ENCODE results near the gene KRT74.

Gene KRT74

DNA sequence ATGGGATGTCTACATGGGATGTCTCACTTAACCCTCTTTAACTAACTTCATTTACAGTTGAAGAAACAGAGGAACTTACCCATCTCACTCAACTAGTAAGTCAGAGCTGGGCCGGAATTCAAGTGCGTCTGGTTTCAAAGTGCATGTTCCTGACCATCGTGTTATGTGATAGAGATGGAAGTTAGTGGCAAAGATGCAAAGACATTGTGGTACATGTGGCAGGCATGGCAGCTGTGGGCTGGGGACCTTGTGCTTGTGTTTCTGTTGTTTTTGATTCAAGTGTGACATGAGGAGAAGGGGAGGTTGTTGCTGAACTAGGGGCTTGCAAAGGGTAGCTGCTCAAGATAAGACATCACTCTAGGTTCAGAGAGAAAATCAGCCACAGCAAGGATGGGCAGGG lies 2.3 kb upstream of the KRT74 start:
- Histone ChIP-seq H3K27ac (ENCODE audit: low read length) (no peak overlapping the region), H3K9me3 (ENCODE audit: insufficient read depth, low read length, severe bottlenecking) (no peaks in the 10 kb centered on the region), H3K4me3 (ENCODE audit: low read depth in 1 of 2, low read length in 2 of 2) (no peak overlapping the region), H3K4me1 (ENCODE audit: insufficient read depth, low read length) (no peaks in the 10 kb centered on the region), H3K36me3 (ENCODE audit: insufficient read depth, low read length) (no peaks in the 10 kb centered on the region), H3K27me3 (ENCODE audit: insufficient read depth, low read length, poor library complexity) (peaks cover 22% of the 10 kb centered on the region), H4K20me1 (ENCODE audit: insufficient read depth, low read length) (0 out of 2 replicates have a peak, but pooled peaks cover 4% of the 10 kb centered on the region), H3K4me2 (ENCODE audit: insufficient read depth, low read length) (no peak overlapping the region), H2AFZ (ENCODE audit: low read depth, low read length) (no peak overlapping the region), H3K79me2 (ENCODE audit: insufficient read depth, low read length) (no peaks in the 10 kb centered on the region), H3K9ac (ENCODE audit: low read depth, low read length) (no peak overlapping the region)
- TF ChIP-seq EZH2 (IDR thresholded peaks at IDR 0.05; ENCODE audit: borderline replicate concordance, low read depth, low read length, severe bottlenecking): no peak
- TF ChIP-seq, protein P1, sequence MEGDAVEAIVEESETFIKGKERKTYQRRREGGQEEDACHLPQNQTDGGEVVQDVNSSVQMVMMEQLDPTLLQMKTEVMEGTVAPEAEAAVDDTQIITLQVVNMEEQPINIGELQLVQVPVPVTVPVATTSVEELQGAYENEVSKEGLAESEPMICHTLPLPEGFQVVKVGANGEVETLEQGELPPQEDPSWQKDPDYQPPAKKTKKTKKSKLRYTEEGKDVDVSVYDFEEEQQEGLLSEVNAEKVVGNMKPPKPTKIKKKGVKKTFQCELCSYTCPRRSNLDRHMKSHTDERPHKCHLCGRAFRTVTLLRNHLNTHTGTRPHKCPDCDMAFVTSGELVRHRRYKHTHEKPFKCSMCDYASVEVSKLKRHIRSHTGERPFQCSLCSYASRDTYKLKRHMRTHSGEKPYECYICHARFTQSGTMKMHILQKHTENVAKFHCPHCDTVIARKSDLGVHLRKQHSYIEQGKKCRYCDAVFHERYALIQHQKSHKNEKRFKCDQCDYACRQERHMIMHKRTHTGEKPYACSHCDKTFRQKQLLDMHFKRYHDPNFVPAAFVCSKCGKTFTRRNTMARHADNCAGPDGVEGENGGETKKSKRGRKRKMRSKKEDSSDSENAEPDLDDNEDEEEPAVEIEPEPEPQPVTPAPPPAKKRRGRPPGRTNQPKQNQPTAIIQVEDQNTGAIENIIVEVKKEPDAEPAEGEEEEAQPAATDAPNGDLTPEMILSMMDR (IDR thresholded peaks at IDR 0.05; ENCODE audit: borderline replicate concordance, extremely low read depth, low read length, poor library complexity, severe bottlenecking): no peak
- ATAC-seq (ENCODE audit: insufficient read depth, low read depth) (no peak), DNase-seq (no peak)

DNA sequence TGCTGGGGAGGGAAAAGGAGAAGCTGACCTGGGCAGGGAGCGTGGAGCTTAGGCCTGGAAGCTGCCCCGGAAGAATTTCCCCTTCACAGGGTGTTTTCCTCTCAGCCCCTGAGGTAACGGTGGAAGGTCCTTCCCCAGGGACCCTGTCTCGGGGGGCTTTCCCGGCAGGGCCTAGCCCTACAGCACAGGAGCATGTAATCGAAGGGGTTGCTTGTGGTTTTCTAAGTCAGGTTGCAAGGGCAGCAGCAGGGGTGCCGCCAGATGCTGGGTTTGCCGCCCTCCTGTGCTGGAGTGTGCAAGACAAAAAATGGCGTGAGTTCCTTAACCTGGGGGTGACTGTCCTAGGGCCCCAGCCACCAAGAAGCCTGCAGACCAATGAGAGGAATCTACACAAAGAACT lies 1.6 kb upstream of the KRT74 start:
- Histone ChIP-seq H3K9me3 (ENCODE audit: insufficient read depth, low read length, severe bottlenecking) (no peaks in the 10 kb centered on the region), H3K4me1 (ENCODE audit: insufficient read depth, low read length) (no peaks in the 10 kb centered on the region), H3K9ac (ENCODE audit: low read depth, low read length) (no peak overlapping the region), H3K79me2 (ENCODE audit: insufficient read depth, low read length) (no peaks in the 10 kb centered on the region), H3K27me3 (ENCODE audit: insufficient read depth, low read length, poor library complexity) (peaks cover 22% of the 10 kb centered on the region), H2AFZ (ENCODE audit: low read depth, low read length) (no peak overlapping the region), H3K36me3 (ENCODE audit: insufficient read depth, low read length) (no peaks in the 10 kb centered on the region), H3K4me3 (ENCODE audit: low read depth in 1 of 2, low read length in 2 of 2) (no peak overlapping the region), H3K4me2 (ENCODE audit: insufficient read depth, low read length) (no peak overlapping the region), H4K20me1 (ENCODE audit: insufficient read depth, low read length) (0 out of 2 replicates have a peak, but pooled peaks cover 4% of the 10 kb centered on the region), H3K27ac (ENCODE audit: low read length) (no peak overlapping the region)
- no peak for DNase-seq
- TF ChIP-seq EZH2 (IDR thresholded peaks at IDR 0.05; ENCODE audit: borderline replicate concordance, low read depth, low read length, severe bottlenecking): no peak
- TF ChIP-seq, protein P1 (IDR thresholded peaks at IDR 0.05; ENCODE audit: borderline replicate concordance, extremely low read depth, low read length, poor library complexity, severe bottlenecking): no peak
- no peak for ATAC-seq (ENCODE audit: insufficient read depth, low read depth)

DNA sequence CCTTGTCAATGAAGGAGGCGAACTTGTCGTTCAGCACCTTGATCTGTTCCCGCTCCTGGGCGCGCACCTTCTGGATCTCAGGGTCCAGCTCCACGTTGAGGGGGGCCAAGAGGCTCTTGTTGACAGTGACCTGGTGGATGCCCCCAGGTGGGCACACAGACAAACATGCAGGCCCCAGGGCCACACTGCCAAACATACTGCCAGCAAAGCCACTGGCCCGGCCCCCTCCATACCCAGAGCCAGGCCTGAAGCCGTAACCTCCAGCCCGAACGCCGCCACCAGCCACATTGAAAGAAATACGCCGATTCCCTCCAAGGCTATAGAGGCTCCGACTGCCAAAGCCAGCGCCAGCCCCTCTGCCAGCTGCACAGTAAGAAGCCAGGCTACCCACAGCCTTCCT lies 337 bp downstream of the KRT74 start:
- H3K9ac ChIP-seq (ENCODE audit: low read depth, low read length): no peak overlapping the region
- H2AFZ ChIP-seq (ENCODE audit: low read depth, low read length): no peak overlapping the region
- H3K36me3 ChIP-seq (ENCODE audit: insufficient read depth, low read length): no peaks in the 10 kb centered on the region
- H3K79me2 ChIP-seq (ENCODE audit: insufficient read depth, low read length): no peaks in the 10 kb centered on the region
- no peak overlapping the region for H3K4me2 ChIP-seq (ENCODE audit: insufficient read depth, low read length)
- H3K4me3 ChIP-seq (ENCODE audit: low read depth in 1 of 2, low read length in 2 of 2): no peak overlapping the region
- no peak for DNase-seq
- H3K27ac ChIP-seq (ENCODE audit: low read length): no peak overlapping the region
- no peak for ATAC-seq (ENCODE audit: insufficient read depth, low read depth)
- H3K4me1 ChIP-seq (ENCODE audit: insufficient read depth, low read length): no peaks in the 10 kb centered on the region
- no peaks in the 10 kb centered on the region for H3K9me3 ChIP-seq (ENCODE audit: insufficient read depth, low read length, severe bottlenecking)
- peaks cover 22% of the 10 kb centered on the region for H3K27me3 ChIP-seq (ENCODE audit: insufficient read depth, low read length, poor library complexity)
- TF ChIP-seq, protein P1 (IDR thresholded peaks at IDR 0.05; ENCODE audit: borderline replicate concordance, extremely low read depth, low read length, poor library complexity, severe bottlenecking): no peak
- no peak for TF ChIP-seq EZH2 (IDR thresholded peaks at IDR 0.05; ENCODE audit: borderline replicate concordance, low read depth, low read length, severe bottlenecking)
- 0 out of 2 replicates have a peak, but pooled peaks cover 4% of the 10 kb centered on the region for H4K20me1 ChIP-seq (ENCODE audit: insufficient read depth, low read length)

DNA sequence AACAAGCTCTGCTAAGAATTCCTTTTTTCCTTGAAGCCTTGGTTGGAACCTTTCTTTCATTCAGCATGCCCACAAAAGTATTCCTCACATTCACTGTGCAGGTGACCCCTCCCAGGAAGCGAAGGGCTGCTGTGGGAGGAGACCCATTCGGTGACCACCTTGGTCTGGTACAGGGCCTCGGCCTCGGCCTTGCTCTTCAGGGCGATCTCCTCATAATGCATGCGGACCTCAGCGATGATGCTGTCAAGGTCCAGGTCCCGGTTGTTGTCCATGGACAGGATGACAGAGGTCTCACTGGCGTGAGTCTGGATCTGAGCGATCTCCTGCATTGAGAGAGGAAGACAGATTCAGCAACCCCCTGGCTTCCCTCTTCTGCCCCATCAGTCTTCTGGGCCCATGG lies 3.1 kb downstream of the KRT74 start:
- Histone ChIP-seq H3K27ac (ENCODE audit: low read length) (no peak overlapping the region), H2AFZ (ENCODE audit: low read depth, low read length) (no peak overlapping the region), H3K27me3 (ENCODE audit: insufficient read depth, low read length, poor library complexity) (peaks cover 23% of the 10 kb centered on the region), H3K4me1 (ENCODE audit: insufficient read depth, low read length) (no peaks in the 10 kb centered on the region), H3K36me3 (ENCODE audit: insufficient read depth, low read length) (no peaks in the 10 kb centered on the region), H3K9me3 (ENCODE audit: insufficient read depth, low read length, severe bottlenecking) (no peaks in the 10 kb centered on the region), H3K79me2 (ENCODE audit: insufficient read depth, low read length) (no peaks in the 10 kb centered on the region), H4K20me1 (ENCODE audit: insufficient read depth, low read length) (0 out of 2 replicates have a peak, but pooled peaks cover 4% of the 10 kb centered on the region), H3K4me3 (ENCODE audit: low read depth in 1 of 2, low read length in 2 of 2) (no peak overlapping the region), H3K4me2 (ENCODE audit: insufficient read depth, low read length) (no peak overlapping the region), H3K9ac (ENCODE audit: low read depth, low read length) (no peak overlapping the region)
- TF ChIP-seq EZH2 (IDR thresholded peaks at IDR 0.05; ENCODE audit: borderline replicate concordance, low read depth, low read length, severe bottlenecking): no peak
- TF ChIP-seq, protein P1 (IDR thresholded peaks at IDR 0.05; ENCODE audit: borderline replicate concordance, extremely low read depth, low read length, poor library complexity, severe bottlenecking): no peak
- DNase-seq (no peak), ATAC-seq (ENCODE audit: insufficient read depth, low read depth) (no peak)
